AG08396 (cell line): ENCODE measurements around the gene KRT222.

ENCODE experiments used
- DNase-seq: peaks from one replicate; pipeline ENCODE4 v3.0.0; 2012; ENCODE audit warnings: low spot score, mixed read lengths

The KRT222 gene

GRCh38 chr17:40651939-40652338, 13.0 kb downstream of the KRT222 start:
- no peak for DNase-seq

GRCh38 chr17:40648384-40648968, 16.5 kb downstream of the KRT222 start:
- peak; percentile 7 for DNase-seq

GRCh38 chr17:40647624-40648383, 17.2 kb downstream of the KRT222 start, which contains the start of gene SMARCE1:
Gene SMARCE1 (minus strand): TSS chr17:40647818. CDS start chr17:40645802, 2,016 bp downstream.
- peak; percentile 79 for DNase-seq

- peak; percentile 53 for DNase-seq
Measured at GRCh38 chr17:40646791-40647623, 18.0 kb downstream of the KRT222 start.

- no peak for DNase-seq
Measured at GRCh38 chr17:40645943-40646342, 19.0 kb downstream of the KRT222 start.

- no peak for DNase-seq
Measured at GRCh38 chr17:40645291-40645690, 19.7 kb downstream of the KRT222 start.

- DNase-seq: no peak
Measured at GRCh38 chr17:40637931-40638330, 27.0 kb downstream of the KRT222 start.

GRCh38 chr17:40633871-40634270, 31.1 kb downstream of the KRT222 start:
- no peak for DNase-seq

GRCh38 chr17:40632216-40632615, 32.8 kb downstream of the KRT222 start:
- no peak for DNase-seq

- DNase-seq: no peak
Measured at GRCh38 chr17:40629842-40630241, 35.1 kb downstream of the KRT222 start.

- DNase-seq: no peak
Measured at GRCh38 chr17:40625311-40625710, 39.7 kb downstream of the KRT222 start.

- DNase-seq: no peak
Measured at GRCh38 chr17:40623419-40624210, 41.4 kb downstream of the KRT222 start.

GRCh38 chr17:40622509-40622928, 42.5 kb downstream of the KRT222 start:
- no peak for DNase-seq

GRCh38 chr17:40621578-40621977, 43.4 kb downstream of the KRT222 start:
- no peak for DNase-seq

- no peak for DNase-seq
Measured at GRCh38 chr17:40621019-40621418, 44.0 kb downstream of the KRT222 start.

- no peak for DNase-seq
Measured at GRCh38 chr17:40618754-40619625, 46.0 kb downstream of the KRT222 start.

GRCh38 chr17:40617678-40618240, 47.2 kb downstream of the KRT222 start:
- no peak for DNase-seq

GRCh38 chr17:40616592-40616991, 48.4 kb downstream of the KRT222 start:
- no peak for DNase-seq

GRCh38 chr17:40615841-40616476, 49.0 kb downstream of the KRT222 start:
- no peak for DNase-seq
